GM18517 (cell line): ENCODE data around the gene OR2Y1.
"Not testable (repeated sequence)": the region's sequence is repeated elsewhere in the genome, so short reads cannot be mapped to it uniquely, and the experiment has no call there.

Experiments used
- ATAC-seq: cut with Tn5 transposase; IDR thresholded peaks from one replicate; pipeline ENCODE4 v1.9.1; 2021; ENCODE audit warnings: mild to moderate bottlenecking, moderate library complexity; ENCODE audit not compliant: unreplicated experiment

The OR2Y1 gene

DNA sequence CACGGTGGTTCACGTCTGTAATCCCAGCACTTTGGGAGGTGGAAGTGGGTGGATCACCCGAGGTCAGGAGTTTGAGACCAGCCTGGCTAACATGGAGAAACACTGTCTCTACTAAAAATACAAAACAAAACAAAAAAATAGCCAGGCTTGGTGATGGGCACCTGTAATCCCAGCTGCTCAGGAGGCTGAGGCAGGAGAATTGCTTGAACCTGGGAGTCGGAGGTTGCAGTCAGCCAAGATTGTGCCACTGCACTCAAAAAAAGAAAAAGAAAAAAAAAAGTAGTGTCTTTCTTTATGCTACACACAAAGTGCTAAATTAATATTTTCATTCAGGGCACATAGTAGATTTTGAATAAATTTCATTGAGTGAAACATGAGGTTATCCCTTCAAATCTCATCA is 1.1 kb upstream of the OR2Y1 start:
- not testable (repeated sequence) for ATAC-seq

DNA sequence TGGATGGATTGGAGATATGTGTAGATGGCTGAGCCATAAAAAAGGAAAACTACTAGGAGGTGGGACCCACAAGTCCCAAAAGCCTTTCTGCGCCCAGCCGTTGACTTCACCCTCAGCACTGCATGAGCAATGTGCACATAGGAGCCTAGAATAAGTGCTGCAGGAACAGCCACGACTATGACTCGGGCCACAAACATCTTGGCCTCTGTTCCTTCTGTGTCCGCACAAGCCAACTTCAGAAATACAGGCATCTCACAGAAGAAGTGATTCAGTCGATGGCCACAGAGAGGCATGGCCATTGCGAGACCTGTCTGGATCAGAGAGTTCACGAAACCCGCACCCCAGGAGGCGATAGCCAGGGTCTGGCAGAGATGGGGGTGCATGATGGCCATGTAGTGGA is 587 bp downstream of the OR2Y1 start:
- ATAC-seq, result no peak

DNA sequence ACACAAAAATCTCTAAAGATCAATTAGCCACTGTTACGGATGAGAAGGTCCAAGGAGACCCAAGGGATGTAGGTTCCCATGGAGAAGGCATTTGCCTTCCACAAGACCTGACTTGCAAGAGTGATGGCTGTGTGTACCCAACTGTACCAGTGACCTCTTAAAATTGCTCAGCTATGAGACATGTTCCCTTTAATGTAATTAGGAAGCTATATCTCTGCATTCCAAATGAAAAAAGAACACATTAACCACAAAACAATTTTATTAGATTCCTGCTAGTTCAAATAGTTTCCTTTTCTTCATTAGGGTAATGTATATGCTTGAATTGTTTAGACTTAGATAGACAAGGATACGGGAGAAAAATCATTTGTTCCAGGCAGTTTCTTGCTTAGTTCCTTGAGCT is 3.3 kb downstream of the OR2Y1 start:
- no peak for ATAC-seq

DNA sequence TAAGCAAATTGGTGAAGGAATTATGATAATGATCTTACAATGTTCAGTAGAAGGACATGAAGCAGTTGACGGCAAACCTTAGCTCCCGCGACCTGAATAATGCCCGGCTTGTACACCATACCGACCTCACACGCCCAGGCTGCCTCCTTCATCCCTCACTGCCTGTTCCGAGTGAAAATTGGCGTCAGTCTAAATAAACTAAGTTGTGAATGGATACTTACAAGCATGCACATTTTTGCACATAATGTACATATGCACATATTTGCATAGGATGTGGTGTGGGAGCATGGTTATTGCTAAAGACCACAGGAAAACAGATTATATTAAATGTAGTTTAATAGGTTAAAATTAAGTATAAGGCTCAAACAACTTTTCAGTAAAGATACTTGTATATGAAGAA is 14.9 kb downstream of the OR2Y1 start:
- no peak for ATAC-seq

DNA sequence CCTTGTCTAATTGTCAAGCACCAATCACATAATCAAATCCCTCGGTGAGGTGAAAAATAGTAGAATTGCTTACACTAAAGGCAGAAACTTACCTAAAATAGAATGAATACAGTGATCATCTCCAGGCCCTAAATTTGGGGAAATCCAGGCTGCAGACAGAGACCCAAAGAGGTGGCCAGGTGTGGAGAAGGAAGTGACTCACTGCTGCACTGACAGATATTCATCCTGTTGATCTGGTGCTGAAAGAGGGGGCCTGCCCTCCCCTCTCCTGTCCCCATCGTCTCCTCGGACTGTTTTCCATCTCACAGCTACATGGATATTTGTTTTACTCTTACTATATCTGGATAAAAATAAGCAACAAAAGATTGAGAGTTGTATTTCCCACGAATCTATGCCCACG is 15.9 kb downstream of the OR2Y1 start:
- no peak for ATAC-seq

DNA sequence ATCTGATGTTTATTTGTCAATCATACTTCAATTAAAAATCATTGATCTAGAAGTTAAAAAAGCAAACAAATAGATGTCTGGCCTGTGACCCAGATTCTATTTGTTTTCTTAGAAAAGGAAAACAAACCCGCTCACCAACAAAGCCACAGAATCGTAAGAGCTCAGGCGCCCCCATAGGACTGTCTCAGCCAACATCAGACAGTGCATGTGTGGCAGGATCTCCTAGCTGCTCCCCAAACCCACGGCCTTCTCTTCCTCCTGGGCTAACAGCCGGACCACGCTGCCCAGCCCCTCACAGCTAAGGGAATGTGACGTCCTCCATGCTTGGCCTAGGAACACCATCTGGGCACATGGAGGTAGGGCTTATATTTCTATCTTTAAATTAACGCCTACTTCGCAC is 19.4 kb downstream of the OR2Y1 start:
- no peak for ATAC-seq

DNA sequence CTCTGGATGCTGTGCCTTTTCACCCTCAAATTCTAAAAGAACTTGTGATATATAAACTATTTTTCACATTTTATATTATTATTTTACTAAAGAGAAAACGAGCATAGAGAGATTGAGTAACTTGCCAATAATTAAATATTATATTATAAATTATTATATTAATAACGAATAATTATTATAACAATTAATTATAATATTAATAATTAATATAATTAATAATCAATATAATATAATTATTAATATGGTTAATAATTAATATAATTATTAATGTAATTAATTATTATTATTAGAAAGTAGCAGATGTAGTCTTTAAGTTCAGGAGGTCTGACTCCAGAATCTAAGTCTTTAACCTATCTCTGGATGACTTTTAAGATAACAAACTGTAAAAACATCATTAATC is 20.1 kb downstream of the OR2Y1 start:
- no peak for ATAC-seq

DNA sequence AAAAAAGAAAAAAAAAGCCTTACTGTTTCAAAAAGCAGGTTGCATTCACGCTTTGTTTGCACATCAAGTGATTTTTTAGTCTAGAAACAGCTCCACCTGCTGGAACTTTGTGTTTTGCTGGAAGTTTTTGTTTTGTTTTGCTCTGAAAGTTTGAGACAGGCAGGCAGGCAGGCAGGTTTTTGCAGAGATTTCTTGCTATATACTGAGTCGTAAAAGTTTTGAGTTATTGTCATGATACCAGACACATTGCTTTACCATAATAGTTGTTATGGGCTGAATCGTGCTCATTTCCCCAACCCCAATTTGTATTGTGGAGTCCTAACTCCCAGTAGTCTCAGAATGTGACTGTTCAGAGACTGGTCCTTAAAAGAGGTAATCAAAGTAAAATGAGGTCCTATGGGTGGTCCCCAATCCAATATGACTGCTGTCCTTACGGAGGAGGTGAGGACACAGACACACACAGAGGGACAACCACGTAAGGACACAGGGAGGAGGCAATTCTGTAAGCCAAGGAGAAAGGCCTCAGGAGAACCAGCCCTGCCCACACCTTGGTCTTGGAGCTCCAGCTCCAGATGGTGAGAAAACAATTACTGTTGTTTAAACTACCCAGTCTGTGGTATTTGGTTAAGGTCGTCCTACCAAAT is 20.9 kb downstream of the OR2Y1 start:
- no peak for ATAC-seq

DNA sequence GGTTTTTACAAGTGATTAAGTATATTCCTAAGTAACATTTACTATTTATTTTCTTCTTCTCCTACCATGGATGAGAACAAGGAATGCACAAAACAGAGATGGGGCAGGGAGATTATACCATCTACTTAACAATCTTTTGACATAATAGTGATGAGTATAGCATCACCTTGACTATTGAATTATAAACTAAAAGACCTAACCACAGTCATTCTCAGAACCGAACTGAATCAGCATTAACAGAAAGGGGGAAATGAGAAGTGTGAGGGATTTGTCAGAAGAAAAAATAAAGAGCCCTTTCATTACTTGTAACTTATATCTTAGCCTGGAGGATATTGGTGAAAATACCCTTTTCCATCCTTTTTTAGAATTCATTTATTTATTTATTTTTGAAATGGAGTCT is 21.9 kb downstream of the OR2Y1 start:
- no peak for ATAC-seq

DNA sequence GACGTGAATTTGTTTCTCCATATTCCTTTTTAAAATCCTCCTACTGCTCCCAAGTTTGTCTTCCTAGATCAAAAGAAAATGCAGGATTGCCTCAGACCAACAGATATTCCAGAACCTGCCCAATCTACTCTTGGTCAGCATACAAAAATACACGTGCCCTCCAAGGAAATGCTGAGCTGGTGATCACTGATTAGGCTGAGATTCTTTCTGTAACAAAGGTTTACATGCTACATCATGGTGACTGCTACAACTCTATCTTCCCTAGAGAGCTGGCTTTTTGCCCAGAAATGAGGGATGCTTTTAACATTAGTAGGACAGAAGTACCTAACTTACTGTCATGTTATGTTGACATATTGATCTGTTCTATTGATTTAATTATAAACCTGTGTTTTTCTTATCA is 35.5 kb downstream of the OR2Y1 start:
- no peak for ATAC-seq

DNA sequence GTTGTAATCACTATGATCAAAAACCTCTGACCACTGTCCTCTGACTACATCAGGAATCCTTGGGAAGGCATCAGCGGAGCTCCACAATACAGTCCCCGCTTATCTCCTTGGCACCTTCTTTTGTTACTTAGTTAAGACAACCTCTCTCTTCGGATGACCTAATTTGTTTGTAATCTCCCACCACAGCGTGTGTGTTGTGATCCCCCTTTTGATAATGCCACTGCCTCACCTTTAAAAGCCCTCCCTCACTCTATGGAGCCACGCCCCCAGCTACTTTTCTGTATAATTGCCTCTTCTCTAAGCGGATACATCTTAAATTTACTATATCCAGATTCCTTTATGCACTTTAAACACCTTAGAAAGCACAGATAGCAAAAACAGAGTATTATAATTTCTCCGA is 35.9 kb downstream of the OR2Y1 start:
- no peak for ATAC-seq

DNA sequence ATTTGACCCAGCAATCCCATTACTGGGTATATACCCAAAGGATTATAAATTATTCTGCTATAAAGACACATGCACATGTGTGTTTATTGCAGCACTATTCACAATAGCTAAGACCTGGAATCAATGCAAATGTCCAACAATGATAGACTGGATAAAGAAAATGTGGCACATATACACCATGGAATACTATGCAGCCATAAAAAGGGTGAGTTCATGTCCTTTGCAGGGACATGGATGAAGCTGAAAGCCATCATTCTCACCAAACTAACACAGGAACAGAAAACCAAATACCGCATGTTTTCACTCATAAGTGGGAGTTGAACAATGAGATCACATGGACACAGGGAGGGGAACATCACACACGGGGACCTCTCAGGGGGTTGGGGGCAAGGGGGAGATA is 36.5 kb downstream of the OR2Y1 start:
- ATAC-seq, result not testable (repeated sequence)

DNA sequence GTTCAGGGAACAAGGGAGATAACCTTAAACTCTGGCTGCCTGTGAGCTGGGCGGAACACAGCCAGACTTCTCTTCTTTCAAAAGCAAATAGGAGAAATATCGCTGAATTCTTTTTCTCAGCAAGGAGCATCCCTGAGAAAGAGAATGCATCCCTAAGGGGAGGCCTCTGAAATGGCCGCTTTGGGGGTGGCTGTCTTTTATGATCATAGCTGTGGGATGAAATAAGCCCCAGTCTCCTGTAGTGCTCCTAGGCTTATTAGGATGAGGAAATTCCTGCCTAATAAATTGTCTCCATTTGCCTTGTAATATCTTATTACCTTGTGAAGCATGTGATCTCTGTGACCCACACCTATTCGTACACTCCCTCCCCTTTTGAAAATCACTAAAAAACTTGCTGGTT is 39.4 kb downstream of the OR2Y1 start:
- ATAC-seq, result not testable (repeated sequence)

DNA sequence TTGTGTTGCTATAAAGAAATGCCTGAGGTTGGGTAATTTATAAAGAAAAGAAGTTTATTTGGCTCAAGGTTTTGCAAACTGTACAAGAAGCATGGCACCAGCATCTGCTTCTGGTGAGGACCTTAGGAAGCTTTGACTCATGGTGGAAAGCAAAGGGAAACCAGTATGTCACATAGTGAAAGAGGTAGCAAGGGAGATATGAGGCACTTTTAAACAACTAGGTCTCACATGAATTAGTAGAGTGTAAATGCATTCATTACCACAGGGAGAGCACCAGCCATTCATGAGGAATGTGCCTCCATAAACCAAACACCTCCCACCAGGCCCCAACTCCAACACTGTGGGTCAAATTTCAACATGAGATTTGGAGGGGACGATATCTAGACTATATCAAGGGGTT is 40.8 kb downstream of the OR2Y1 start:
- no peak for ATAC-seq

DNA sequence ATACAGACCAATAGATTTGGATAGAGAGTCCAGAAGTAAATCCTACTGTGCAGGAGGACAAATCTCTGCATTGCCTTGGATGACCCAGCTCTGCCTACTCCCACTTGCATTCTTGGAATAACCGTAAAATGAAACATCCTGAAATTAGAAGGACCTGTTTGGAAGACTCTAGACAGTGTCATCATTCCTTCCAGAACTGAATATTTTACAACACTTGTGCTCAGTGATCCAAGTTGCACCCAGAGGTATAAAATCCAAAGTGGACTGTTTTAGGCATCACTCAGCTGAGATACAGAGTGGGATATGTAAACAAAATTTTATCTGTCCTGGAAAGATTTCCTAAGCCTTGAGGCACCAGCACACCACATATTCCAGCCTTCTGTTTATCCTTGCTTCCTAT is 43.7 kb downstream of the OR2Y1 start:
- ATAC-seq, result no peak

DNA sequence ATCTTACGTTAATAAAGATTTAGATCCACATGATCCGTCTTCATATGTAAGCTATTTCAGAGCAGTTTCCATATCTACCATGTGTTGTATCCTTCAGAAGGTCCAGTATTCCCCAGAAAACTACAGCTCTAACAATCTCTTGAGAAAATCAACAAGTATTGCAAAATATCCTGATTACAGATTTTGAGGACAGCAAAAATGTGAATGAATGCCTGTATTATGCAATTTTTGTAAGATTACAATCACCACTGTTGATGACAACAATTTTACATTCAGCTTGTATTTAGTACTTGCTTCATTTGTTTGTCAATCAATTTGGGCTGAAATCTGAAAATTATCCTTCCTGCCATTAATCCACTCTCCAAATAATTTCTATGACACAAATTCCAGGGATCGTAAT is 47.4 kb downstream of the OR2Y1 start:
- ATAC-seq, result no peak

DNA sequence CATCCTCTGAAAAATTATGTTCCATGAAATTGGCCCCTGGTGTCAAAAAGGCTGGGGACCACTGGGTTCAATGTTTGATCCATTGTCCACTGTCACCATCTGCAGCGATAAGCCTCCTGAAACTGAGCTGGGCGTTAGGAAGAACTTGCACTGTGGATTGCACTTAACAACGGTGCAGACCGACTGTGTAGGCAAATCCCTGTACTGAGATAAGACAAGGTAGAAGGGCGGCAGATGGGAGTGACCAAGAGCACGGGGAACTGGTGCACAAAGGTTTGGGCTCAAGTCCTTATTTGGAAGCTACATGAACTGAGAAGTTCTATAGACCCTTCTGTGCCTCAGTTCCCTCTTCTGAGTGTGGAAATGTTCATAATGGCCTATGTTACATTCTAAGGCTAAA is 48.8 kb downstream of the OR2Y1 start:
- ATAC-seq, result no peak

DNA sequence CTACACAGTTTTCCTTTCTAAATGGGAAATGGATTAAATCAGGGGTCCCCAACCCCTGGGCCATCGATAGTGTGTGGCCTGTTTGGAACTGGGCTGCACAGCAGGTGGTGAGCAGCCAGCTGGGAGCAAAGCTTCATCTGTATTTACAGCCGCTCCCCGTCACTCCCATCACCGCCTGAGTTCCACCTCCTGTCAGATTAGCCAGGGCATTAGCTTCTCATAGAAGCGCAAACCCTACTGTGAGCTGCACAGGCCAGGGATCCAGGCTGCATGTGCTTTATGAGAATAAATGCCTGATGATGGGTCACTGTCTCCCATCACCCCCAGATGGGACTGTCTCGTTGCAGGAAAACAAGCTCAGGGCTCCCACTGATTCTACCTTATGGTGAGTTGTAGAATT is 49.3 kb downstream of the OR2Y1 start:
- ATAC-seq, result no peak

DNA sequence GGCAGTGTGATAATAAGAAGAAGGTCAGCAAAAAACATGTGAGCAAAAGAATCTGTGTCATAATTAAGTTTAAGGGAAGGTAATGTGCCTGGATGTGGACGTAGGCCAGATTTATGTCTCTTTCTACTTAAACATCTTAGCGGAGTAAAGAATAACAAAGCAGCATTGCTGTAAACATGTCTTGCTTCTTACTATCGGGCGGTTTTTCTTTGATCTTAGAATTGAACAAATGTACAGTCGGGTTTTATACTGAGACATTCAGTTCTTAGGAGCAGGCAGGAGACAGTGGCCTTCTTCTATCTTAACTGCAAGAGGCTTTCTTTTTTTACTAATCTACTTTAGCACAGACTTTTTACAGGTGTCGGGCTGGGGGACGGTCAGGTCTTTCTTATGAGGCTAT is 50.1 kb downstream of the OR2Y1 start:
- no peak for ATAC-seq
